IPS DF 4.7 (cell line): Measurements from ENCODE around the gene FUCA2.
"Not testable (repeated sequence)": the region's sequence is repeated elsewhere in the genome, so short reads cannot be mapped to it uniquely, and the experiment has no call there.

Experiments
- DNase-seq: peaks from one replicate; pipeline ENCODE4 v3.0.0-alpha.2; 2013; ENCODE audit warnings: low spot score; ENCODE audit errors: extremely low read depth

Gene FUCA2

DNA sequence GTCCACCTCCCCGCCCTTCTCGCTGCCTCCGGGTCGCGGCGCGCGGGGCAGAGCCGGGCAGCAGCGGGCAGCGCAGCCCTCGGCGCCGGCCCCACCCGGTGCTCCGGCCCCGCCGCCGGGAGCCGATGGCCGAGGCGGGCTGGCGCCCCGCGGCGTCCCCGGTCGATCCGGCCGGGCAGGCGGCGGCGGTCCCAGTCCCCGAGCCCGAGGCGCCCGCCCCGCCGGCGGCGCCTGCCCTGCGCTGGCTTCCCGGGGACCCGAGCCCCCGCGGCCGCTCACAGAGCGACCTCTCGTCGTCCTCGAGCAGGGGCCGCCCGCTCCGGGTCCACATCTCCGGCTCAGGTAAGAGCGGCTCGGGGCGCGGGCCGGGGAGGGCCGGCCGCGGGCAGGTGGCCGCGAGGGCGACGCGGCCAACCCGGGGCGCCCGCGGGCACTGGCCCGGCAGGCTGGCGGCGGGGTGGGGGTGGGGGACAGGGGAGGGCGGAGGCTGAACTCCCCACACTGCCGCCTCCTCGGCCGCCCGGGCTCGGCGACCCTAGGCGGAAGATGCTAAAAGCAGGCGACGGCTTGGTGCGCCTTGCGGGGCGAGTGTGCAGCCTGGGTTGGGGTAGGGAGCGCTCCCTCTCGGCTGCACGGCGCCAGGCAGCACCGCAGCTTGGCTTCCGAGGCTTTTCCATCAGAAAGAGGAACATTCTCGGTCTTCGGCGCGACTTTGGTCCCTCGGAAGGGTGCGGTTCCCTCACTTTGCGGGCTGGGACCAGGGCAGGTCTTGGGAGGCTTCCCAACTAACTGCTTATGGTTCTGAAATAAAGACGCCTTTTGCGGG is 25.6 kb upstream of the FUCA2 start:
- DNase-seq, result no peak

DNA sequence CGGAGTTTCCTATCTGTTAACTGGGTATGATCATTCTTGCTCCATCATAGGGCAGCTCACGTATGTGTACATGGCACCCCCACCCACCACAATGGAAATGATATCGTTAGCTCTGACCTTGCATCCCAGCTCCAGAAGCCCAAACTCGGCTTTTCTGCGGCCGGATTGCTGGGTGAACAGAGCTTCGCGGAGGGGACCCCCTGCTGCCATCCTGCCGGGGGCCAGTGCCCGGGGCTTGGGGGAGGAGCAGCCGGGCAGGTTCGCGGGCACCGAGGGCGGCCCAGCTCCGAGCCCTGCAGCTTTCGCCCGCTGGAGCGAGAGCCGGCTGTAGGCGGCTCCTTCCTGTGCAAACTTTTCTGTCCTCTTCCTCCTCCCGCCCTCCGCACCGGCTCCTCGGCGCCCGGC is 24.9 kb upstream of the FUCA2 start:
- no peak for DNase-seq

DNA sequence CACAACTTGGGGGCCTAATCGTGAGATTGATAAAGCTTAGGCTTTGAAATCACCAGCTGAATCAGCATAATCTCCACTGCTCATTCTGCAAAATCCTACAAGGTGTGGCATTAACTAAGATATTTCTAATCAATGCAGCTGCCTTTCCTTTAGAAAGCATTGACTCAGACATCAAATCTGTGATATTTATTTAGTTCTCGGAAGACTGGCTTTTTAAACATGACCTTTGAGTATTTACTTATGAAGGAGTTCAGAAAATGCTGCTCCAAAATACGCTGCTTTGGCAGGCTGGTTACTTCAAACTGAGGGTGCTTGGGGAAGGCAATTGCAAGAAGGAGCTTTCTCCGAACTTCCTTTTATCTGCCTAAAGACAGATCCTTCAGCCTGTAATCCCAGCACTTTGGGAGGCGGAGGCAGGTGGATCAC is 23.7 kb upstream of the FUCA2 start:
- no peak for DNase-seq

DNA sequence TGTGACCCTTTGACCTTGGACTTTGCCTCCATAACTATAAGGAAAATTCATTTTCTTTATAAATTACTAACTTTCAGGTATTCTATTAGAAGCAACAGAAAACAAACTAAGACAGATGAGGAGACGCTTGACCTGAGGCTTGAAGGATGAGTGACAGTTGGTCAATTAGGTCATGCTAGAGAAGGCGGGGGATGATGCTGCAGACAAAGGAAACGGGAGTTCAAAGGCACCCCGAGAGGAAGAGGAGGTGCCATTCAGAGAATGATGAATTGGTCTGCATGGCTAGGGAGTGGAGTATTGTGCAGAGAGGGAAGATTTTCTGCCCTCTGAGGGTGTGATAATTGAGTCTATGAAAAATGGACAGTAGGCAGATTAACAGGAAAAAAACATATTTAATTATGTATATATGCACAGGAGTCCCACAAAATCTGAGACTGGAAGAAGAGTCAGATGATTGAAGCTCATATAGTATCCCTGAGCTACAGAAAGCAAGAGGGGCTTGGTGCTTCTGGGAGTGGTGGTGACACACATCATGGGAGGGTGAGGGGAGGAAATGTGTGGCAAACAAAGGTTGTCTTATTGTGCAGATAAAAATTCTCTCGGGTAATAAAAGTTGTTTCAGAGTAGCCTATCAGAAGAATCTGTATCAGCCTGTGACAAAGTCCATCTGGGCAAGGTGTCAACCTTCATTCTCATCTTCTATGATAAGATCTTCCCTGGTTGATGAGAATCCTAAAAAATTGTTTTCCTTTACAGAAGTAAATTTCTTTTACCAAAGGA is 20.4 kb upstream of the FUCA2 start:
- no peak for DNase-seq

DNA sequence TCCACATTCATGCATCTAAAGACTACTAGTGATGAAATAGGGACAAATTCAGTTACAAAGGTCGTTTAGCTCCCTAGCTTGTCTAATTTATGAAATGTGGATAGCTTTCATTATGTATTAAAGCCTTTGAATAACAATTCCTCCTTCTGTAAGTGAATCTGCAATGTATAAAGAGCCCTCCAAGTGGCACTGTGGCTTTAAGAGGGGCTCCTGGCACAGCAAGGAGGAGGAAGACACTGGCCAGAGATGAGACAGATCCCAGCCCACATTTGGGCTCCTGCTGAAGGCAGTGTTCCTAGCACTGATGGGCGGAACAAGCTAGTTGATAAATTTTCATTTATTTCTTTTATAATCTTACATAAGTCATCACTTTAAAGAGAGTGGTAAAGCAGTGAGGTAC is 17.6 kb upstream of the FUCA2 start:
- no peak for DNase-seq

DNA sequence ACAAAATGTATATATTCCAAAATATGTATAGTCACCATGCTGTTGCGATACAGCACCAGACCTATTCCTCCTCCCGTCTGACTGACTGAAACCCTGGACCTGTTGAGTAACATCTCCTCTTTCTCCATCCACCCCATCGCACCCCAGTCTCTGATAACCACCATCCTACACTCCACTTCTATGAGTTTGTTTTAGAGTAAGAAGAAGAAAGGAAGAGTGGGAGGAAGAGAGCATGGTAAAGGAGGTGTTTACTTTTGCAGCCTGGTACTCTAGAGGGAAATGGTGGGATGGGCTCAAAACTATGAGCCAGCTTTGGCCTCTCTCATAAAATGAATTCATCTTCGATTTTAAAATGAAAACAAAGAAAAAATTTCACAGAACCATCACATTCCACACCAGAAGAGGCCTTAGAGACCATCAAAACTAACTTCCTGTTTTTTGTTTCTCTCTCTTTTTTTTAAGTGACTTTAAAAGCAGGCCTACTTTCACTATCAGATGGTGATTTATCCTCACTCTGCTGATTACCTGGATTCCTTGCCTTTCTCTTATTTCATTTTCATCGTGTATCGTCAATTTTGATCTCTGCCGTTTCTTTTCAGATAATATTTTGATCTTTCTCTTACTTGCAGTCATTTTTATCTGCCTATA is 16.8 kb upstream of the FUCA2 start:
- no peak for DNase-seq

DNA sequence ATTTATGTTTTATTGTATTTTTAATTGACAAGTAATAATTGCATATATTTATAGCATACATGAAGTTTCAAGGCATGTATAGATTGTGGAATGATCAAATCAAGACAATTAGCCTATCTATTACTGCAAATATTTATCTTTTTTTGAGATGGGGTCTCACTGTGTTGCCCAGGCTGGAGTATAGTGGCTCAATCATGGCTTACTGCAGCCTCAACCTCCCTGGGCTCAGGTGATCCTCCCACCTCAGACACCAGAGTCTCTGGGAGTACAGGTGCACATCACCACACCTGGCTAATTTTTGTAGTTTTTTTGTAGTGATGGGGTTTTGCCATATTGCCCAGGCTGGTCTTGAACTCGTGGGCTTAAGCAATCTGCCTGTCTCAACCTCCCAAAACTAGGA is 16.2 kb upstream of the FUCA2 start:
- DNase-seq, result no peak

DNA sequence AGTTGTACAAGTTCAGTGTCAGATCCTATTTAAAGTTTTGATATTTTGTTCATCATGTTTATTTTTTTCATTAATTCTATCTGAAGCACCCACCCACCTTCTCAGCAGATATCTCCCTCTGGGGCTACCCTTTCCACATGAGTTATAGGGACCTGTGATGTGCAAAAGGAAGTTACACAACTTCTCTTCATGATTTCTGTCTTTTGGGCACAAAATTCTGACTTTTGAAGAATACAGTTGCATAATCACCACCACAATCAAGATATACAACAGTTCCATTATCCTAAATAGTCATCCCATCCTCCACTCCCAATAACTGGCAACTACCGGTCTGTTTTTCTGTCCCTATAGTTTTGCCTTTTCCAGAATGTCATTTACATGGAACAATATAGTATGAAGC is 13.8 kb upstream of the FUCA2 start:
- no peak for DNase-seq

- no peak for DNase-seq
Measured at GRCh38 chr6:143522039-143522600, 10.6 kb upstream of the FUCA2 start.

DNA sequence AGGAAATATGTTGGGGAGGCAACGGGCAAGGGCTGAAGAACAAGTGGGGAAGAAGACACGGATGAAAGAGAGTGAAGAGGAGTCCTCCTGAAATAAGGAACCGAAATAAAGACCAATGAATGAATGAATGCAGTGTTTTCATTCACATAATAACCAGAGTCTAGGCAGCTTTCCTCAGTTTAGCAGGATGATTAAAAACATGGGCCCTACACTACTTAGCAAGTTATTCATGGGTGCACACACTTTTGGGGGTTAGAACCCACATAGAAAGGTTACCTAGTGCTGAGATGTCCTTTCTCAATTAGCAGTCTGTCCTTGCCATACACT is 5.9 kb upstream of the FUCA2 start:
- no peak for DNase-seq

GRCh38 chr6:143516690-143517446 is 5.3 kb upstream of the FUCA2 start:
- no peak for DNase-seq

GRCh38 chr6:143515766-143516355 is 4.3 kb upstream of the FUCA2 start:
- DNase-seq, result no peak

GRCh38 chr6:143515061-143515760 is 3.7 kb upstream of the FUCA2 start:
- no peak for DNase-seq

- no peak for DNase-seq
Measured at GRCh38 chr6:143513410-143513809, 1.9 kb upstream of the FUCA2 start.

DNA sequence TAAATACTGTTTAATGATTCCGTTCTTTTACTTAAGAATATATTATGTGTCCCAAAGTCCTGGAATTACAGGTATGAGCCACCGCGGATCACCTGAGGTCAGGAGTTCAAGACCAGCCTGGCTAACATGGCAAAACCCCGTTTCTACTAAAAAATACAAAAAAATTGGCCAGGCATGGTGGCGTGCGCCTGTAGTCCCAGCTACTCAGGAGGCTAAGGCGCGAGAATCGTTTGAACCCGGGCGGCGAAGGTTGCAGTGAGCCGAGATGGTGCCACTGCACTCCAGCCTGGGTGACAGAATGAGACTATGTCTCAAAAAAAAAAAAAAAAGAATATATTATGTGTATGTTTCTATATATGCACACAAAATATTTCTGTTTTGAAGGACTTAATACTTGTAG is 1.2 kb downstream of the FUCA2 start:
- DNase-seq, result not testable (repeated sequence)

DNA sequence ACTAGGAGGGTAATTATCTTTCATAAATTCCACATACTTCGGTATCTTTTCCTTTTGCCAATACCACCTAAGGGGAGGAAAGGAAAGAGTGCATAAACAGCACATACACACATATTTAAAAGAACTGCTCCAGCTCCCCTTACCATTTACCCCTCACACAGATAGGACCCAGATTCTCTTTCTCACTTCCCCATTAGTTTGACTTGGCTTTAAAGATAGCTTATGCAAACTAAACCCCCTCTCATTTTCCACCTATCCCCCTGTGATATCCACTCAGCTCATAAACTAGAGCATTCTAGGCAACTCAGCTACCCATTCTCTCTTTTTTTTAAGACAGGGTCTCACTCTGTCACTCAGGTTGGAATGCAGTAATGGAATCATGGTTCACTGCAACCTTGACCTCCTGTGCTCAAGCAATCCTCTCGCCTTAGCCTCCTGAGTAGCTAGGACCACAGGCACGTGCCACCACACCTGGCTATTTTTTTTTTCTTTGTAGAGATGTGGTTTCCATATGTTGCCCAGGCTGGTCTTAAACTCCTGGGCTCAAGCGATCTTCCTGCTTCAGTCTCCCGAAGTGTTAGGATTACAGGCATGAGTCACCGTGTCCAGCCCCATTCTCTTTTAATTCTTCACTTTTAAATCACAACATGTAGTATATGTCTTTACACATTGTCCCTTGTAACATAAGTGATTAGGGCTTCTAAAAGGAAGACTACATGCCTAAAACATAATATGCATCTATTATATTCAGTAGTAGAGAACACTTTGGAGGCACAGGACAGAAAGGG is 4.0 kb downstream of the FUCA2 start:
- DNase-seq, result no peak

DNA sequence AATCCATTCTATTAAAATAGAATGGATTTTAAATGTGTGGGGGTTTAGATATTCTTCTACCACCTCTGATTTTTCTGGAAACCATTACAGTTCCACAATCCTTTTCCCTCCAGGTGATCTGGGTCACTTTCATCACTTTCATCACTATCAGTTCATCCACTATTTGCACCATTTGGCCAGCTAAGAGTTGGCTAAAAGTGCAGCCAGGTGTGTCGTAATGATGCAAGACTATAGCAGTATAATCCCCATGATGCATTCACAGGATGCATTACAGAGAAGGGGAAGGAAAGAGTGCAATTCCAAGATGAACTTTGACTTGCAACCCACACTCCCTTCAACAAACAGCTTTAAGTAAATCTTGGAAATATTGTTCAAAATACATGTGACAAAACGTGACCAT is 4.9 kb downstream of the FUCA2 start:
- DNase-seq, result no peak

- no peak for DNase-seq
Measured at GRCh38 chr6:143506199-143506598, 5.3 kb downstream of the FUCA2 start.

DNA sequence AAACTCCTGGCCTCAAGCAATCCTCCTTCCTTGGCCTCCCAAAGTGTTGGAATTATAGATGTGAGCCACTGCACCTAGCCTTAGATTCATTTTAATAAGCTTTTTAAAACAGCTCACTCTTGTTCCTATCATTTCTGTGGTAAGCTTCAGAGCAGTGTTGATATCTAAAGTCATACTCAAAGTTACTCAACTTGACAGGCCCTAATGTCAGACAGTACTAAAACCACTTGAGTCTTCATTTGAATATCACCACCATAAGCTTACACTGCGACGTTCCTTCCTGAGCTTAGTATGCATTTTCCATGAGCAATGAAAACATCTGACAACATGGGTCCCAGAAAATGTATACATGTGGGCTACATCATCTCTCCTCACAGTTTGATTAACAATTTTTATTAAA is 6.0 kb downstream of the FUCA2 start:
- DNase-seq, result no peak

- DNase-seq, result no peak
Measured at GRCh38 chr6:143505111-143505510, 6.4 kb downstream of the FUCA2 start.
